HepG2 (cell line): ENCODE measurements around the gene KIF27. TPM values are rescaled to one million over a fixed set of nuclear protein-coding genes. Genes with fewer than 3 reads are reported as not detected.
A peak's percentile ranks its signal among the peaks of the same experiment; 100 is the strongest.

ENCODE experiments used
- ARNTL ChIP-seq: sonication (generic); formaldehyde crosslinking; IDR thresholded peaks from 2 replicates; pipeline ENCODE4 v1.4.0; 2020; ENCODE audit warnings: mild to moderate bottlenecking, missing genetic modification reagents
- CBX5 ChIP-seq: sonication (generic); formaldehyde crosslinking; IDR thresholded peaks from 2 replicates; pipeline ENCODE4 v1.4.0; 2020; ENCODE audit warnings: missing genetic modification reagents, borderline replicate concordance
- CEBPB ChIP-seq: IDR thresholded peaks from 2 replicates; pipeline ENCODE4 v1.6.1; 2011; ENCODE audit warnings: low read depth, low read length, improper control_type of control experiment, borderline replicate concordance
- EHMT2 ChIP-seq: fragments of 200-600 bp; sonication (generic); IDR thresholded peaks from 2 replicates; pipeline ENCODE4 v1.7.0; 2017; ENCODE audit warnings: antibody characterized with exemption, low read depth, low read length, borderline replicate concordance
- ETV6 ChIP-seq: sonication (generic); formaldehyde crosslinking; conservative IDR thresholded peaks from 2 replicates; pipeline ENCODE4 v1.4.0; 2020; ENCODE audit warnings: missing genetic modification reagents
- KDM4B ChIP-seq: sonication (generic); formaldehyde crosslinking; IDR thresholded peaks from 2 replicates; pipeline ENCODE4 v1.4.0; 2020; ENCODE audit warnings: missing genetic modification reagents
- KMT2A ChIP-seq: sonication (generic); formaldehyde crosslinking; IDR thresholded peaks from 2 replicates; pipeline ENCODE4 v1.4.0; 2020; ENCODE audit warnings: missing genetic modification reagents
- MED1 ChIP-seq: sonication (generic); formaldehyde crosslinking; IDR thresholded peaks from 2 replicates; pipeline ENCODE4 v1.4.0; 2020; ENCODE audit warnings: missing genetic modification reagents
- PRPF4 ChIP-seq: fragments of 200-400 bp; formaldehyde crosslinking; IDR thresholded peaks from 2 replicates; pipeline ENCODE4 v1.6.1; 2016; ENCODE audit warnings: low read length, low read depth; ENCODE audit not compliant: poor library complexity, severe bottlenecking
- STAG1 ChIP-seq: sonication (generic); formaldehyde crosslinking; IDR thresholded peaks from 2 replicates; pipeline ENCODE4 v1.4.0; 2020; ENCODE audit warnings: missing genetic modification reagents
- ZBTB3 ChIP-seq: sonication (generic); formaldehyde crosslinking; IDR thresholded peaks from 2 replicates; pipeline ENCODE4 v1.4.0; 2020; ENCODE audit warnings: low read depth, mild to moderate bottlenecking, moderate library complexity, missing genetic modification reagents, borderline replicate concordance
- ZFX ChIP-seq: sonication (generic); formaldehyde crosslinking; IDR thresholded peaks from 2 replicates; pipeline ENCODE4 v1.4.0; 2020; ENCODE audit warnings: mild to moderate bottlenecking, low read depth, missing genetic modification reagents, moderate library complexity
- ZNF296 ChIP-seq: sonication (generic); formaldehyde crosslinking; conservative IDR thresholded peaks from 2 replicates; pipeline ENCODE4 v1.5.0; 2020; ENCODE audit warnings: mild to moderate bottlenecking, missing genetic modification reagents
- ZNF619 ChIP-seq: sonication (generic); formaldehyde crosslinking; IDR thresholded peaks from 2 replicates; pipeline ENCODE4 v1.4.0; 2020; ENCODE audit warnings: mild to moderate bottlenecking, missing genetic modification reagents
- ZNF646 ChIP-seq: sonication (generic); formaldehyde crosslinking; IDR thresholded peaks from 2 replicates; pipeline ENCODE4 v1.9.0; 2021; ENCODE audit warnings: mild to moderate bottlenecking, missing genetic modification reagents
- ZNF891 ChIP-seq: sonication (generic); formaldehyde crosslinking; IDR thresholded peaks from 2 replicates; pipeline ENCODE4 v1.5.0; 2020; ENCODE audit warnings: mild to moderate bottlenecking, missing genetic modification reagents
- polyA plus RNA-seq, 8 experiments: library from polyadenylated mRNA; depleted of rRNA in 3 of 8; stranded (reverse) in 7 of 8; unstranded in 1 of 8; fragments of >200 nt; fragmentation: Illumina TruSeq in 4 of 8; extraction: Trizol in 4 of 8; gene quantifications; 2 replicates each; pipeline versions ENCODE4 v1.2.1 to v1.2.3, GENCODE V29; 2011 to 2016; ENCODE audit warnings: low read depth in 4 of 8, missing spikeins in 1 of 8, mixed read lengths in 1 of 8; ENCODE audit not compliant: insufficient read depth in 1 of 8
- total RNA-seq, 5 experiments: library from RNA; depleted of rRNA; stranded (reverse); fragments of >200 nt; fragmentation: Illumina TruSeq; extraction: Trizol; gene quantifications; 2 replicates each; pipeline ENCODE4 v1.2.3, GENCODE V29; 2016; ENCODE audit warnings: low read depth in 1 of 5
- TF ChIP-seq, protein P1 (sequence below): sonication (generic); formaldehyde crosslinking; IDR thresholded peaks from 2 replicates; pipeline ENCODE4 v1.5.1; 2020; ENCODE audit warnings: mild to moderate bottlenecking, missing genetic modification reagents
- TF ChIP-seq, protein P2 (sequence below): sonication (generic); formaldehyde crosslinking; IDR thresholded peaks from 2 replicates; pipeline ENCODE4 v1.5.0; 2020; ENCODE audit warnings: mild to moderate bottlenecking, missing genetic modification reagents

Gene KIF27
- total and polyA plus RNA-seq, 2 of the 13 experiments (the other 11 are each of a cell fraction or from before 2014, with no cell fraction given), result 0.95 to 4.1 TPM

DNA sequence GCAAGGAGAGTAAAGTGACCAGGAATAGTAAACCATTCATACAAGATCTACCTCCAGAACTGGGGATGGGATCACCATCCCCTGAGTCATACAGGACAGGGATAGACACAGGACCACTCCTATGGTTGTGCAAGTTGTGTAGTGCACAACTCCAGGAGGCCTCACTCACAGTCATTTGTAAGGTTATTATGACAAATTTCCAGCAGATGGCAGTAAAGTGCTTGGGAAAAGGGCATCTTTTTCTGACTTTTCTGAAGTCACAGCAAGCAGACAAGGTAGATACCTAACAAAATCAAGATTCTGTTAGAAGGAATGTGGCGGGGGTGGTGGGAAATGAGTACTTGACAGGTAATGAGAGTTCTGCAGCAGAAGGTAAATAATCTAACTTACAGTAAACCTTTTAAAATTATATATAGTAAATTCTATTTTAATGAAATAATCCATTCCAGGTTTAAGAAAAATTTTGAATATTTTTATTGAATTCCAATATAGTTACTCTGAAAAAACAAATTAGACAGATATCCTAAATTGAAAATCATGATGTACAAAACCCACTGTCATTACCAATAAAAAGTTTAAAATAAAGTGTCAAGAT is 16.7 kb upstream of the KIF27 start (continued):
- TF ChIP-seq KMT2A (no peak), MED1 (CRISPR knock-in tag) (no peak), ZBTB3 (no peak), KDM4B (CRISPR knock-in tag) (no peak), PRPF4 (no peak), CEBPB (peak; percentile 47; the same call in 1 of the 2 replicates), ZNF646 (CRISPR knock-in tag) (peak; percentile 79), ARNTL (CRISPR knock-in tag) (no peak), ZNF296 (CRISPR knock-in tag) (no peak), EHMT2 (no peak), ZFX (CRISPR knock-in tag) (no peak), ZNF619 (CRISPR knock-in tag) (no peak), ZNF891 (CRISPR knock-in tag) (no peak), ETV6 (CRISPR knock-in tag) (no peak), CBX5 (CRISPR knock-in tag) (no peak), STAG1 (CRISPR knock-in tag) (peak; percentile 85)
- TF ChIP-seq, protein P1, sequence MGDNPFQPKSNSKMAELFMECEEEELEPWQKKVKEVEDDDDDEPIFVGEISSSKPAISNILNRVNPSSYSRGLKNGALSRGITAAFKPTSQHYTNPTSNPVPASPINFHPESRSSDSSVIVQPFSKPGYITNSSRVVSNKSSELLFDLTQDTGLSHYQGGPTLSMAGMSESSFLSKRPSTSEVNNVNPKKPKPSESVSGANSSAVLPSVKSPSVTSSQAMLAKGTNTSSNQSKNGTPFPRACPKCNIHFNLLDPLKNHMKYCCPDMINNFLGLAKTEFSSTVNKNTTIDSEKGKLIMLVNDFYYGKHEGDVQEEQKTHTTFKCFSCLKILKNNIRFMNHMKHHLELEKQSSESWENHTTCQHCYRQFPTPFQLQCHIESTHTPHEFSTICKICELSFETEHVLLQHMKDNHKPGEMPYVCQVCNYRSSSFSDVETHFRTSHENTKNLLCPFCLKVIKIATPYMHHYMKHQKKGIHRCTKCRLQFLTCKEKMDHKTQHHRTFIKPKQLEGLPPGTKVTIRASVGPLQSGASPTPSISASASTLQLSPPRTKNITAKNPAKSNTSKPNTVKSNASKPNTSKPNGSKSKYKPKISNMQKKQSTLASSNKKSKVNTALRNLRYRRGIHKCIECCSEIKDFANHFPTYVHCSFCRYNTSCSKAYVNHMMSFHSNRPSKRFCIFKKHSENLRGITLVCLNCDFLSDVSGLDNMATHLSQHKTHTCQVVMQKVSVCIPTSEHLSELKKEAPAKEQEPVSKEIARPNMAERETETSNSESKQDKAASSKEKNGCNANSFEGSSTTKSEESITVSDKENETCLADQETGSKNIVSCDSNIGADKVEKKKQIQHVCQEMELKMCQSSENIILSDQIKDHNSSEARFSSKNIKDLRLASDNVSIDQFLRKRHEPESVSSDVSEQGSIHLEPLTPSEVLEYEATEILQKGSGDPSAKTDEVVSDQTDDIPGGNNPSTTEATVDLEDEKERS (CRISPR knock-in tag), result no peak
- TF ChIP-seq, protein P2, sequence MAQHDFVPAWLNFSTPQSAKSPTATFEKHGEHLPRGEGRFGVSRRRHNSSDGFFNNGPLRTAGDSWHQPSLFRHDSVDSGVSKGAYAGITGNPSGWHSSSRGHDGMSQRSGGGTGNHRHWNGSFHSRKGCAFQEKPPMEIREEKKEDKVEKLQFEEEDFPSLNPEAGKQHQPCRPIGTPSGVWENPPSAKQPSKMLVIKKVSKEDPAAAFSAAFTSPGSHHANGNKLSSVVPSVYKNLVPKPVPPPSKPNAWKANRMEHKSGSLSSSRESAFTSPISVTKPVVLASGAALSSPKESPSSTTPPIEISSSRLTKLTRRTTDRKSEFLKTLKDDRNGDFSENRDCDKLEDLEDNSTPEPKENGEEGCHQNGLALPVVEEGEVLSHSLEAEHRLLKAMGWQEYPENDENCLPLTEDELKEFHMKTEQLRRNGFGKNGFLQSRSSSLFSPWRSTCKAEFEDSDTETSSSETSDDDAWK, result no peak
